Bronchial smooth muscle cell (primary cell): ENCODE results near the gene NASP. TPM values are rescaled to one million over a fixed set of nuclear protein-coding genes. Genes with fewer than 3 reads are reported as not detected.

Source experiments
- total RNA-seq: library from RNA; depleted of rRNA; stranded (reverse); fragments of >200 nt; gene quantifications from 2 replicates; pipeline ENCODE4 v1.2.1, GENCODE V29; 2014

Gene NASP
- 34.9 and 39.7 TPM in 2 replicates for total RNA-seq

GRCh38 chr1:45583666-45584350 is at the start of gene NASP:
NASP (plus strand) TSS chr1:45584041; CDS start chr1:45584147, 106 bp downstream.

GRCh38 chr1:45550401-45551351 is 33.2 kb upstream of the NASP start, which contains the start of gene AKR1A1:
AKR1A1 (plus strand) TSS chr1:45550826; CDS start chr1:45561795, 10,969 bp downstream.

GRCh38 chr1:45623972-45624371 is 40.1 kb downstream of the NASP start, which contains the start of gene CCDC17:
CCDC17 (minus strand) TSS chr1:45624054; CDS start chr1:45623909, 145 bp downstream.

Other genes with a start within 250 kb of the NASP start
- 6.6 and 13.1 TPM in 2 replicates for gene TOE1, start 243.9 kb upstream of the NASP start, total RNA-seq
- gene MUTYH, start 243.6 kb upstream of the NASP start, total RNA-seq = 11.8 and 20.8 TPM in 2 replicates
- gene TESK2, start 92.9 kb upstream of the NASP start, total RNA-seq = 3.4 and 3.8 TPM in 2 replicates
- gene CCDC163, start 84.0 kb upstream of the NASP start, total RNA-seq = 0.34 and 0.79 TPM in 2 replicates
- gene MMACHC, start 83.7 kb upstream of the NASP start, total RNA-seq = 1.1 and 1.5 TPM in 2 replicates
- gene PRDX1, start 62.2 kb upstream of the NASP start, total RNA-seq = 504 and 567 TPM in 2 replicates
- 146 and 161 TPM in 2 replicates for gene AKR1A1, start 33.2 kb upstream of the NASP start, total RNA-seq
- 0.77 and 0.79 TPM in 2 replicates for gene CCDC17, start 40.0 kb downstream of the NASP start, total RNA-seq
- 58.3 and 70.2 TPM in 2 replicates for gene GPBP1L1, start 102.5 kb downstream of the NASP start, total RNA-seq
- 5.8 and 11.0 TPM in 2 replicates for gene TMEM69, start 104.1 kb downstream of the NASP start, total RNA-seq
- gene IPP, start 166.6 kb downstream of the NASP start, total RNA-seq = 13.9 and 16.1 TPM in 2 replicates
- 15.1 and 18.5 TPM in 2 replicates for gene MAST2, start 219.6 kb downstream of the NASP start, total RNA-seq